HG02763 (cell line): ENCODE measurements around the gene LIMCH1.

ENCODE experiments used
- ATAC-seq: cut with Tn5 transposase; IDR thresholded peaks from one replicate; pipeline ENCODE4 v1.9.1; 2021; ENCODE audit warnings: mild to moderate bottlenecking, moderate library complexity; ENCODE audit not compliant: unreplicated experiment

Gene LIMCH1

DNA sequence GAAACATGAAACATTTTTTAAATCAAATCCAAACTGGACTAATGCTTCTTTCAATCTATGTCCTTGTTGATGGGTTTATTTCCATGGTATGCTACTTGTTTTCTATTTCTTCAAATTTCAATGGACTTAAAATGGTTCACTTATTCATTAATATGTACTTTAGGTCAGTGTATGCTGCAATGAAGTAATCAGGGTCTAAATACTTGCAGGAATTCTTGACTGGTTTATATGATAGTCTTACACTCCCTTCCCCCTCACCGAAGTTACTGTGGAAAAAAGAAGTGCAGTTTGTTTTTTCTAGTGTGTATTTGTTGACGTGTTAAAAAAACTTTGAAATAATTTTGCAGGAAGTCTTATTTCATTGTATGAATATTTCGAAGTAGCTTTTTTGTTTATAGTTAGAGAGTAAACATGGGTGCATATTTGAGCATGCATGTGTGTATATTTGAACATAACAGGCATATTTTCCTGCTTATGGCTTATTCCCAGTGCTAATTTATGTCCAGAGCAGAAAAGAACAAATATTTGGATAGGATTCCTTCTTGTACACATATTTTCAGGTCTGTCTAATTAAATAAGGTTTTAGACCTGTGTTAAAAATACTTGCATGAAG, 65.0 kb downstream of the LIMCH1 start:
- ATAC-seq: no peak

DNA sequence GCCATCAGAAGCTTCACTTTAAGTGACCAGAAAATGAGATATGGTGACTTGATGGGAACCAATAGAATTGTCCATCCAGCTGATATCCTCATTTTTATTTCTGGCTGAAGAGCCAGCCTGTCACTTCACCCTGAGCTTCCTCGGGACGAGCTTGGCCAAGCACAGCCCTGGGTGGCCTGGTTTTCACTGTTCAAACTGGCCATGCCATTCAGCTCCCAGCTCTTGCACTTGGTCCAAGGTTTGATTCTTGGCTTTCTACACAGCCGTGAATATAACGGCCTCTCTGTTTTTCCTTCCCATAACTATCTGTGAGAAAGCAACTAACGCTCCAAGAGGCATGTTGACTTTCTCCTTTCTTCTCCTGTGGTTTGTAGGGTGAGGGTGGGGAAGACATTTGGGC, 71.9 kb downstream of the LIMCH1 start:
- no peak for ATAC-seq

GRCh38 chr4:41610474-41610873, 72.5 kb downstream of the LIMCH1 start:
- no peak for ATAC-seq

- no peak for ATAC-seq
Observed at GRCh38 chr4:41611124-41611838, 73.3 kb downstream of the LIMCH1 start.

- no peak for ATAC-seq
Observed at GRCh38 chr4:41611881-41612871, 74.2 kb downstream of the LIMCH1 start.

- ATAC-seq: no peak
Observed at GRCh38 chr4:41613386-41613785, 75.4 kb downstream of the LIMCH1 start.

DNA sequence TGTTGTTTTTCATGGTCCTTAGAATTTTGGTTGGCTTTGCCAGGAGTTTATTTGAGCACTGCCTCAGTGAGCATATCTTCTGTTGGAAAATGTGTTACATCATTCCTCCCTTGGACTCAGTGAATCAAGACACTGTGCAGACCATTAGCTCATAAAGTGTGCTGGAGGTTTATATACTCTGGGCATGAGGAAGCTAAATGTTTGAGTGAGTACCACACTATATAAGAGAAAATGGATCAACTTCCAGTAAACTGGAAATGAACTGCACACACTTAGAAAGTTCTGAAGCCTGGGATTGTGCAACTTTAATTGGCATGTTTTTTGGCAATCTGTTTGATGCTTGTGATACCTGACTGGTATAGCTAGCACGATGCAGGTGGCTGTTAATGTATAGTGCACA, 75.9 kb downstream of the LIMCH1 start:
- no peak for ATAC-seq

GRCh38 chr4:41614519-41614918, 76.6 kb downstream of the LIMCH1 start:
- ATAC-seq: no peak

GRCh38 chr4:41619161-41619560, 81.2 kb downstream of the LIMCH1 start:
- ATAC-seq: no peak

DNA sequence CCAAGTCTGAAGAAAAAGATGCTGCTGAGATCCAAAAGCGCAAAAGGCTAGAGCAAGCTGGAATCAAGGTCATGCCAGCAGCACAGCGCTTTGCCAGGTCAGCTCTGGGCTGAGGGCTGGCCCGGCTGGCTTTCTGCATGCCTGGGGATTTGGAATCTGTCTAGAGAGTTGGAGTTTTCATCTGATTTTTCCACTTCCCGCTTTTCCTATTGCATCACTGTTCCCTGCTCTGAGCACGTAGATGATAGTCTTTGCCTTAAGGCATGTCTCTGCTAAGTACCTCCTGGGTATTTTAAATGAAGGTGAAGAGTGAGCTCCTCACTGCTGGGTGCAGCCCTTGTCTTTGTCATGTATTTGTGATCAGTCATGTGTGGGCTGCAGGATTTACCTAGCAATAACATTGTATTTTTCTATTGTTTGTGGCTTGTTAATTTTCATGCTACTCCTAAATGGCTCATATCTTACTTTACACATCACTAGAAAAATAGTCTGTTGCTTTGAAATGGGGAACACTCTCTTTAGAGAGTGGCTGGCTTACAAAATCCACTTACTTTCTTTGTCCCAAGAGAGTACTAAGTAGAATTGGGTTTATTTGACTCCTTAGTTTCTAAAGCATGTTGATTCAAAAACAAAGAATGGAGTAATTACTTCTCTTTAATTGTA, 82.8 kb downstream of the LIMCH1 start:
- no peak for ATAC-seq

DNA sequence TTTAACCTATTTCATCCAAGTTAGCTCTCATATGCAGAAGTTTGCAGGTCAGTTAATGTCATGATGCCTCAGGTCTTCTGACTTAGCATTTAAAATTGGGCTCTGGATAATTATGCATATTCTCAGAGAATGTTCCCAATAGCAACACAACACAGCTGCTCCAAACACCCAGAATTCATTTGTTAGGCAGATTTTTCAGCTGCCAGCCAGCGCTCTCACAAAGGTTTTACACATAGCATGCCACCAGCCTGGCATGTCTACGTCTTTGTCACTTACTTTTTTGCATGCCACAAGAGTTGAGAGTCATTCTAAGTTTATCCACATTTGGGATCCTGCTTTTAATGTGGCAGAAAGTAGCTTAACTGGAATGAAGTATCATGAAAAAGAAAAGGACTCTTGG, 84.8 kb downstream of the LIMCH1 start:
- ATAC-seq: no peak

DNA sequence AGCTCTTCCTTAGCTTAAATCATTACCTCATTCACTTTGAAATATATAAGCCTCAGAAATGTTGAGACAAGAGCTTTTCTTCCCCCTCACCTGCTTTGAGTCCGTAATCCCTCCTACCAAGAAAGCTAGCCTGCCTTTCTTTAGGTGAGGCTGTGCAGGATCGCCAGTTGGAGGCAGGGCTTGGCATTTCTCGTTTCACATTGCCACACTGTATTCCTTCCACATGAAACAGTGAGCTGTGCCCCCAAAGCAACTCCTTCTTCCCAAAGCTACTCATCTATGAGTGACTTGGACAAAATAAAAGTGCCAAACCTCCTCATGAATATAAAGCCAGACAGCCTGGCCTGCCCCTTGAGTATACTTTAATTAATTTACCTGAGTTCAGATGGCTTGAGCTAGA, 86.8 kb downstream of the LIMCH1 start:
- ATAC-seq: no peak

- no peak for ATAC-seq
Observed at GRCh38 chr4:41625531-41625930, 87.6 kb downstream of the LIMCH1 start.

GRCh38 chr4:41628936-41629335, 91.0 kb downstream of the LIMCH1 start:
- no peak for ATAC-seq

GRCh38 chr4:41631523-41631922, 93.6 kb downstream of the LIMCH1 start:
- no peak for ATAC-seq

- no peak for ATAC-seq
Observed at GRCh38 chr4:41632481-41633073, 94.6 kb downstream of the LIMCH1 start.

DNA sequence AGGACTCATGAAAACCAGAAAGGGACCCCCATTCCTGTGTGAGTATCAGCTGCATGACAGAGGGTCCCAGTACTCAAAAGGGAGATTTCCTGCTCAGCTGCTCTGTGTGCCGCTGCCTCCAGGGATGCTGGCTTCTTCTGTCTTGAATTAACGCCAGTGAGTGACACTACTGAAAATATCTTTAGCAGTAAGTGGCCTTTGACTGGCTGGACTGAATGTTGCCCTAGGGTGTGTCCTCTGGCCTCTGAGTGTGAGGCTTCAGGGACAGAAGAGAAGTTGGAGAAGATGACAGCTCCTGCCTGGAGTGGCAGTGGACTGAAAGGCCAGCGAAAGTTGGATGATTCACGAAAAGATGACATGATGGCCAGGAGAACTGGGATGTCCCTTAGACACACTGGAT, 95.4 kb downstream of the LIMCH1 start:
- no peak for ATAC-seq

DNA sequence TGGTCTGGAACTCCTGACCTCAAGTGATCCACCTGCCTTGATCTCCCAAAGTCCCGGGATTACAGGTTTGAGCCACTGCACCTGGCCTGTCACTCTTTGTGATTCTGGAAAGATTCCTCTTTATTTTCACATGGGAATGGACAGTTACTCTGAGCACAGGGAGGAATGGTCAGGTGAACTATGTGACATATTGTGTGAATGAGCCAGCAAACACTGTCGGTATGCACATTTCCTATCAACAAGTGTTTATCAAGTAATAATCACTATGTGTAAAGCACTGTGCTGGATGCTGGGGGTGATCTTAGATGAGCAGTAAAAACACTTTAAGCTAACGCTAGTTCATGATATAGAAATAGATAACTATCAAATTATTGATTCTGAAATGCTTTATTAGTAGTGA, 97.5 kb downstream of the LIMCH1 start:
- no peak for ATAC-seq

DNA sequence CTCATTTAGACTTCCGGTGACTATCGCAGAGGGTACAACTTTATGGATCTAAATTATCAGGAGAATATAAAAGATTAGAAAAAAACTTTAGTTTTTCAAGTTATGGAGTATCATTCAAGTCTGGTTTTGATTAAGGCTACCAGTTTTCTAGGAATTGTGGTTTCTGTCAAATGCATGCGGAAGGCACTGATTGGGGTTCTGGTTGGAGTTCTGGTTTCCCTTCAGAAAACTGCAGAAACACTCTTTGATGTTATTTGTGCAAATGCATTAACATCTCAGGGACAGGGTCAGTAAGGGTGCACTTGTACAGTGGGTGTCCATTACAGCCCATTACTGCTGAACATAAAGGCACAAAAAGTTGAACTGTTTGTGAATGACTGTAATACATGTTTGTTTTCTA, 100.2 kb downstream of the LIMCH1 start:
- no peak for ATAC-seq

DNA sequence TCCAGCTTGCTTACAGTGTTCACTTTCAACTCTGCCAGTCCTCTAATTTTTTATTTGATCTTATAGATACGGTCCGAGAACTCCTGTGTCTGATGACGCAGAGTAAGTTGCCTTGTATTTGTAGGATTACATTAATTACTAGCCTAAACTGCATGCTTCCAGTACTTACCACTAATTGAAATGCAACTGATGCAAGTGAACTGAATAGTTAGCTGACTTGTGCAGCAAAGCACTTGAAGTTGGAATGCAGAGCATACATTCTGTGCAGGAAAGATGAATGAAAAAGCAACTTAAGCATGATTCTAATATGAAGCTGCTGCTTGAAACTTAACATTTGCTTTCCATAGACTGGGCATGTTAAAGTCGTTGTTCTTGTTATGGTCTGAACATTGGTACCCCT, 100.9 kb downstream of the LIMCH1 start:
- no peak for ATAC-seq

GRCh38 chr4:41639291-41639690, 101.3 kb downstream of the LIMCH1 start:
- ATAC-seq: no peak
